H7 (cell line): ENCODE results near the gene FSTL3. TPM values are rescaled to one million over a fixed set of nuclear protein-coding genes. Genes with fewer than 3 reads are reported as not detected.
A peak's percentile ranks its signal among the peaks of the same experiment; 100 is the strongest.
"Not testable (repeated sequence)": the region's sequence is repeated elsewhere in the genome, so short reads cannot be mapped to it uniquely, and the experiment has no call there.

Source experiments
- DNase-seq: peaks from one replicate; pipeline ENCODE4 v3.0.0; 2012
- H3K27me3 ChIP-seq: 2 replicates; pipeline ENCODE4 v1.6.0; 2011; ENCODE audit warnings: mild to moderate bottlenecking, low read length; ENCODE audit not compliant: control insufficient read depth, insufficient read depth
- H3K36me3 ChIP-seq: replicated peaks from 2 replicates; pipeline ENCODE4 v1.5.1; 2011; ENCODE audit warnings: low read length; ENCODE audit not compliant: control insufficient read depth, insufficient read depth
- H3K4me3 ChIP-seq: 2 replicates; pipeline ENCODE4 v1.5.1; 2011; ENCODE audit warnings: low read depth, mild to moderate bottlenecking, control low read depth, low read length, moderate library complexity; ENCODE audit not compliant: insufficient read depth
- total RNA-seq: library from RNA; depleted of rRNA; stranded (reverse); fragments of >200 nt; shearing (Covaris generic); gene quantifications from 2 replicates; pipeline ENCODE4 v1.2.3, GENCODE V29; 2014; rRNA removed

FSTL3 gene
- 7.4 and 9.7 TPM in 2 replicates for total RNA-seq

- peak; percentile 85 for DNase-seq
- H3K4me3 ChIP-seq, result peak within 1 kb of the TSS; percentile 29
- H3K27me3 ChIP-seq, result peaks cover 16% of the 10 kb centered on the region
- no peaks in the 10 kb centered on the region for H3K36me3 ChIP-seq
Observed at GRCh38 chr19:676339-677105, at the start of gene FSTL3. TSS of gene FSTL3 (plus strand) at chr19:676392. CDS start at chr19:676424, 32 bp downstream.

GRCh38 chr19:626566-626965, 49.6 kb upstream of the FSTL3 start:
- not testable (repeated sequence) for H3K27me3 ChIP-seq, H3K4me3 ChIP-seq, H3K36me3 ChIP-seq, DNase-seq

- DNase-seq, result peak; percentile 95
- no peak overlapping the region for H3K4me3 ChIP-seq
- no peaks in the 10 kb centered on the region for H3K27me3 ChIP-seq
- H3K36me3 ChIP-seq, result peaks cover 3% of the 10 kb centered on the region
Observed at GRCh38 chr19:628168-628567, 48.0 kb upstream of the FSTL3 start.

GRCh38 chr19:629515-629914, 46.7 kb upstream of the FSTL3 start:
- not testable (repeated sequence) for H3K4me3 ChIP-seq, DNase-seq

GRCh38 chr19:629961-630714, 46.1 kb upstream of the FSTL3 start:
- no peak for DNase-seq
- no peaks in the 10 kb centered on the region for H3K27me3 ChIP-seq
- peaks cover 2% of the 10 kb centered on the region; the same call in 1 of the 2 replicates for H3K36me3 ChIP-seq
- H3K4me3 ChIP-seq, result no peak overlapping the region

More at GRCh38 chr19:629515-629914, 46.7 kb upstream of the FSTL3 start:
- not testable (repeated sequence) for H3K27me3 ChIP-seq, H3K36me3 ChIP-seq

- peak; percentile 93 for DNase-seq
- H3K36me3 ChIP-seq, result no peaks in the 10 kb centered on the region; the same call in 1 of the 2 replicates
- peak overlapping the region; percentile 95 for H3K4me3 ChIP-seq
- H3K27me3 ChIP-seq, result no peaks in the 10 kb centered on the region; the same call in 1 of the 2 replicates
Observed at GRCh38 chr19:632579-633067, 43.6 kb upstream of the FSTL3 start.

- Histone ChIP-seq H3K4me3 (peak within 1 kb of the TSS; percentile 95), H3K36me3 (no peaks in the 10 kb centered on the region; the same call in 1 of the 2 replicates), H3K27me3 (peaks cover 1% of the 10 kb centered on the region; the same call in 1 of the 2 replicates)
- peak; percentile 100 for DNase-seq
Observed at GRCh38 chr19:633068-633785, 43.0 kb upstream of the FSTL3 start, which contains the start of gene POLRMT. TSS of gene POLRMT (minus strand) at chr19:633537. CDS start at chr19:633512, 25 bp downstream.

- Histone ChIP-seq H3K36me3 (no peaks in the 10 kb centered on the region; the same call in 1 of the 2 replicates), H3K27me3 (peaks cover 9% of the 10 kb centered on the region), H3K4me3 (peak overlapping the region; percentile 51)
- no peak for DNase-seq
Observed at GRCh38 chr19:633786-634639, 42.2 kb upstream of the FSTL3 start.

- Histone ChIP-seq H3K36me3 (no peaks in the 10 kb centered on the region), H3K27me3 (peaks cover 14% of the 10 kb centered on the region), H3K4me3 (no peak overlapping the region)
- no peak for DNase-seq
Observed at GRCh38 chr19:634975-635652, 41.1 kb upstream of the FSTL3 start.

GRCh38 chr19:638906-639252, 37.3 kb upstream of the FSTL3 start:
- Histone ChIP-seq H3K27me3 (peaks cover 16% of the 10 kb centered on the region), H3K36me3 (no peaks in the 10 kb centered on the region), H3K4me3 (no peak overlapping the region)
- DNase-seq, result no peak

GRCh38 chr19:639253-640160, 36.7 kb upstream of the FSTL3 start, which contains the start of gene FGF22:
TSS of gene FGF22 (plus strand) at chr19:639879. CDS start at chr19:639926, 47 bp downstream.
- peak; percentile 100 for DNase-seq
- H3K4me3 ChIP-seq, result peak within 1 kb of the TSS; percentile 38
- peaks cover 16% of the 10 kb centered on the region for H3K27me3 ChIP-seq
- no peaks in the 10 kb centered on the region for H3K36me3 ChIP-seq

- peak overlapping the region; percentile 34; the same call in 1 of the 2 replicates for H3K4me3 ChIP-seq
- H3K27me3 ChIP-seq, result peaks cover 16% of the 10 kb centered on the region
- no peak for DNase-seq
- no peaks in the 10 kb centered on the region for H3K36me3 ChIP-seq
Observed at GRCh38 chr19:640161-640558, 36.0 kb upstream of the FSTL3 start.
